Hematopoietic multipotent progenitor cell treated with erythropoietin and hydrocortisone succinate and interleukin-3 and kit ligand, for 6 days (in vitro differentiated cells): ENCODE measurements around the gene HGS.
A peak's percentile ranks its signal among the peaks of the same experiment; 100 is the strongest.
"Not testable (repeated sequence)": the region's sequence is repeated elsewhere in the genome, so short reads cannot be mapped to it uniquely, and the experiment has no call there.

Experiments used
- DNase-seq: peaks from one replicate; pipeline ENCODE4 v3.0.0-alpha.2; 2015

The HGS gene

GRCh38 chr17:81722184-81723120 lies 38.6 kb downstream of the HGS start:
- peak; percentile 69 for DNase-seq

- no peak for DNase-seq
Observed at GRCh38 chr17:81723651-81724209, 39.9 kb downstream of the HGS start.

- no peak for DNase-seq
Observed at GRCh38 chr17:81725439-81725838, 41.6 kb downstream of the HGS start.

- no peak for DNase-seq
Observed at GRCh38 chr17:81726004-81726403, 42.2 kb downstream of the HGS start.

GRCh38 chr17:81727324-81728031 lies 43.7 kb downstream of the HGS start:
- DNase-seq = no peak

- peak; percentile 91 for DNase-seq
Observed at GRCh38 chr17:81733507-81734404, 49.9 kb downstream of the HGS start.

GRCh38 chr17:81734405-81735263 lies 50.8 kb downstream of the HGS start:
- no peak for DNase-seq

GRCh38 chr17:81735264-81736102 lies 51.7 kb downstream of the HGS start:
- peak; percentile 97 for DNase-seq

- no peak for DNase-seq
Observed at GRCh38 chr17:81737947-81738800, 54.4 kb downstream of the HGS start.

GRCh38 chr17:81738801-81739393 lies 55.1 kb downstream of the HGS start:
- DNase-seq = no peak

GRCh38 chr17:81739593-81739992 lies 55.8 kb downstream of the HGS start:
- not testable (repeated sequence) for DNase-seq

GRCh38 chr17:81740395-81740961 lies 56.7 kb downstream of the HGS start:
- DNase-seq = peak; percentile 57

- no peak for DNase-seq
Observed at GRCh38 chr17:81741049-81741593, 57.3 kb downstream of the HGS start.

- DNase-seq = peak; percentile 65
Observed at GRCh38 chr17:81741594-81742452, 58.0 kb downstream of the HGS start.
